ENCODE data around the gene GSAP.
"Not testable (repeated sequence)": the region's sequence is repeated elsewhere in the genome, so short reads cannot be mapped to it uniquely, and the experiment has no call there.

Gene GSAP, protein sequence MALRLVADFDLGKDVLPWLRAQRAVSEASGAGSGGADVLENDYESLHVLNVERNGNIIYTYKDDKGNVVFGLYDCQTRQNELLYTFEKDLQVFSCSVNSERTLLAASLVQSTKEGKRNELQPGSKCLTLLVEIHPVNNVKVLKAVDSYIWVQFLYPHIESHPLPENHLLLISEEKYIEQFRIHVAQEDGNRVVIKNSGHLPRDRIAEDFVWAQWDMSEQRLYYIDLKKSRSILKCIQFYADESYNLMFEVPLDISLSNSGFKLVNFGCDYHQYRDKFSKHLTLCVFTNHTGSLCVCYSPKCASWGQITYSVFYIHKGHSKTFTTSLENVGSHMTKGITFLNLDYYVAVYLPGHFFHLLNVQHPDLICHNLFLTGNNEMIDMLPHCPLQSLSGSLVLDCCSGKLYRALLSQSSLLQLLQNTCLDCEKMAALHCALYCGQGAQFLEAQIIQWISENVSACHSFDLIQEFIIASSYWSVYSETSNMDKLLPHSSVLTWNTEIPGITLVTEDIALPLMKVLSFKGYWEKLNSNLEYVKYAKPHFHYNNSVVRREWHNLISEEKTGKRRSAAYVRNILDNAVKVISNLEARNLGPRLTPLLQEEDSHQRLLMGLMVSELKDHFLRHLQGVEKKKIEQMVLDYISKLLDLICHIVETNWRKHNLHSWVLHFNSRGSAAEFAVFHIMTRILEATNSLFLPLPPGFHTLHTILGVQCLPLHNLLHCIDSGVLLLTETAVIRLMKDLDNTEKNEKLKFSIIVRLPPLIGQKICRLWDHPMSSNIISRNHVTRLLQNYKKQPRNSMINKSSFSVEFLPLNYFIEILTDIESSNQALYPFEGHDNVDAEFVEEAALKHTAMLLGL

DNA sequence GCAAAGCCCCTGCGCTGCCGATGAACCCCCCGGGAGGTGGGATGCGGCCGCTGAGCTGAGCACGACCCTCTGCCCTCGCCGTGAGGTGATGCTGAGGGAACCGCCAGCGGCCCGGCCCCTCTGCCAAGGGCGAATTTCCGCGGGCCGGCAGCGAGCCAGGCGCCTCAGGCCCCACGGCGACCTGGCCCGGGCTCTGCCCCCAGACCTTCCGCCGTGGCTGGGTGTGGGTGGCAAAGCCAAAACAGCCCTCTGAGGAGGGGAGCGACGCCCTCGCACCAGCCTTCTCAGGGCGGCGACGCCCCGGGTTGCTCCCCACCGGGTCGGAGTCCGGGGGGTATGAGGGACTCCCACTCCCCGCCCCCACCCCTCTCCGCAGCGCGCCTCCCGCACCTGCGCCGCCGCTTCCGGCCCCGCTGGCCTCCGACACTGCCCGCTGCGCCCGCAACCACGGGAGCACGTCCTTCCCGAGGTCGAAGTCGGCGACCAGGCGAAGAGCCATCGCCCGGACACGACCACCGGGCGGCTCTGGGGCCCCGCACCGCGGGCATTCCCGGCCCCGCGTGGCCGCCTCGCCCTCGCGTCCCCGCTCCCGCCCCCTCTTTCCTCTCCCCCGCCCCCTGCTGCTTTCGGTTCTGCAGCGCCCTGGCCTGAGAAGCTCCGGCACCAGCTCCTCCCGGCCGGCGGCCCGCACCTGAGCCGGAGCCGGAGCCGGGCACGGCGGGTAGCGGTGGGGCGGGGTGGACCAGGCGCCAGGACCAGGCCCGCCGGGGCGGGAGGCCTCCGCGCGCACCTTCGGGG lies at the start of gene GSAP:
GSAP (minus strand) TSS at position 527 of the 798 bp plus-strand sequence; CDS start at position 499, 28 bp downstream.
- peak; percentile 47 to 48 for DNase-seq

DNA sequence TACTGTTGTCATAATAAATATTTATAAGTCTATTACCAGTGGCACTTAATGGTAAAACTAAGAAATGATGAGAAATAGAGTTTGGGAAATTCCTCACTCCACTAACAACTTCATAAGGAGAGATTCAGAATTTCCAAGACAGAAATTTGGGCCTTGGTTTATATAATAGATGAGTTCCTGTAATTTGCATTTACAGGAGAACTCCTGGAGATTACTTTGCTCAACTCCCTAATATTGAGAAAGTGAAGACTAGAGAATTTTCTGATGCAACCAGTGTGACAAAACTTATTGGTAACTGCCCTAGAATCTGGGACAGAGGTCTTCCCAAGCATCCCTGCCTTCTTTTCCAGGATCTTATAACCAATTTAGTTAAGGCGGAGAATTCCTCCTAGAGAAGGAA lies 49.1 kb upstream of the GSAP start:
- DNase-seq = no peak

DNA sequence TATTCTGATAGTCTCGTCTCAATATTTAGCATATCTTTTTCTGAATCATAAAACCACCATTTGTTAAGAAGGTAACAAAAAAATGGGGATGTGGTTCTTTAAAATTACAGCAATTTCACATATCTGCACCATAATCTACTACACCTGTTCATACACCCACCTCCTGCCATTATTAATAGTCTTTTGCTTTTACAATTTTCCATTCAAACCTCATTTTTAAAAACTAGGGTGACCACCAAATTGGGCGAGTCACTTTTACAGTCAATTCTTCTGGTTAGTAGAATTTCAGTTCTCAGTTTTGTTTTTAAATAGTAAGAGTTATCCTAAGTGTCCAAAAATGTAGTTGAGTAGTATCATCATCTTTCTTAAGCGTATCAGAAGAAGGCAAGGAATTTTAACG lies 48.4 kb upstream of the GSAP start:
- no peak for DNase-seq

DNA sequence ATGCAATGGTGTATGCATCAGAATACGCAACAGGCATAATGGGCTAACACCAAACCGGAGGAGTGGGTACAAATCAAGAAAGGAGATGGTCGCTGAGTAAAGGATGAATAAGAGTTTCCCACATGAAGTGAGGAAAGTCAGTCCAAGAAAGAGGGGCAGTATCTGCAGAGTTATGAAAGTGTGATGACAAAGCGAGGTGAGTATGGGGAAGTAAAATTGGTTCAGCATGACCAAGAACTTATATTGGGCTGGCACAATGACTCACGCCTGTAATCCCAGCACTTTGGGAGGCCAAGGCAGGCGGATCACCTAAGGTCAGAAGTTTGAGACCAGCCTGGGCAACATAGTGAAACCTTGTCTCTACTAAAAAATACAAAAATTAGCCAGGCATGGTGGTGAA lies 47.5 kb upstream of the GSAP start:
- DNase-seq = peak in 1 of 2 donors; percentile 25

DNA sequence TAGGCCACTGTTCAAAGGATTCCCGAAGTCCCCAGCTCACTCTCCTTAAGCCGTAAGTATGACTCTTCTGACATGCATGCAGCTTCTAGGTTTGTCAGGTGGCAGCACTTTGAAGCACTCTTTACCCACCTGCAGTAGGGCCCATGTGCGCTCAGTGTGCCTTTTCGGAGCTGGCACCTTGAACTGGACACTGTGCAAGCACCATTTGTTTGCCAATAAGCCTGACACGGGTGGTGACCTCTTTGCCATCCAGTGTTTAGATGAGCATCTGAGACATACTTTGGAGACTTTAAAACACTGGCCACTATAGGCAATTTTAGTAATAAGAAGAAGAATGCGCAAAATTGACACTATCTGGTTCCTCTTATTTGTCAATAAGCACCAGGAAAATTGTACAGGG lies 45.7 kb upstream of the GSAP start:
- DNase-seq = no peak

DNA sequence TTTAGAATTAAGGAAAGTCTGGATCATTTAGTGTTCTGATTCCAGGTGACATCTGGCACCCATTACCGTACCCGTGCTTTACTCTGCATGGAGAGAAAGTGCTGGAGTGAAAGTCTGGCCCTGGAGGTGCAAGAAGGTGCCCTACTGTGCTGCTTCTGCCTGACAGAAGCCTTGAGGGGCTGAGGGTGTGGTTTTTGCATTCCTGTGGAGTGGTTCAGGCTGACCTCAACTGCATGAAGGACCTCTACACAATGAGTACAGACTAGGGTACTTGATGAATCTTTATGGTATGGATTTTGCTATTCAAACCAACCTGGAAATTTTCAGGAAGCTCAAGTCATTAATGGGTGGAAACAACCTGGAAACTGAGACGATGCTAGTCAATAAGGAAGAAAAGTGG lies 45.1 kb upstream of the GSAP start:
- no peak for DNase-seq

DNA sequence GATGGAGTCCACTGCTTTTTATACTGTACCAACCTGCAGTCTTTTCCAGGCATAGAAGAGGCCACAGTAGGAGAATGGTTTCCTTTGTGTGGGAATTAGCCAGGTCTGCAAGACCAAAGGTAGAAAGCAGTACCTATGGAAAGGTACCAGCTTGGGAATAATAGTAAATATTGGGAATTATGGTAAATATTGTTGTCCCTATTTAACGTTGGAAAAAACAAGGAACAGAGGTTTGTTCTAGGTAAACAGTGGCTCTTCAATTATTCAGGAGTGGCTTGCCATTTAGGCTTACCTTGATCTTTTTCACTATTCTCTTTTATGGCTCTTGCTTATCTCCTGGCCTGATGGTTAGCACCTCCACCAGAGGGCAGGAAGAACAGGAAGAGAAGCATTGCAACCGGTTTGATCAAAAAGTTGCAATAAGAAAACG lies 43.9 kb upstream of the GSAP start:
- DNase-seq = no peak

DNA sequence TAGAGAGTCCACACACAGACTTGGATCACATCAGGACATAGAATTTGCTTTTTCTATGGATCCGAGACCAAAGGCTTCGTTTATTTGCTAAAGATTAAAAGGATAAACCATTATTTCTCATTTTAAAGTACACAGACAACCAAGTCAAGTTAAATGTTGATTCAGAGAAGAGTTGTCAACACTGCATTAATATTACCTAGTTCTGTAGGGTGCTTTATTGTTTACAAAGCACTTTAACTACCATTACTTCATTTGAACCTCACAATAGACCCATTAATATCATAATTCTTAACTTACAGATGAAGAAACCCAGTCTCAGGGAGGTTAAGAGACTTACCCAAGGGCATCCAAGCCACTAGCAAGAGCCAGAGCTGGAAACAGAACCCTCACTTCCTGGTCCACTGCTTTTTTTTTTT lies 43.2 kb upstream of the GSAP start:
- no peak for DNase-seq

DNA sequence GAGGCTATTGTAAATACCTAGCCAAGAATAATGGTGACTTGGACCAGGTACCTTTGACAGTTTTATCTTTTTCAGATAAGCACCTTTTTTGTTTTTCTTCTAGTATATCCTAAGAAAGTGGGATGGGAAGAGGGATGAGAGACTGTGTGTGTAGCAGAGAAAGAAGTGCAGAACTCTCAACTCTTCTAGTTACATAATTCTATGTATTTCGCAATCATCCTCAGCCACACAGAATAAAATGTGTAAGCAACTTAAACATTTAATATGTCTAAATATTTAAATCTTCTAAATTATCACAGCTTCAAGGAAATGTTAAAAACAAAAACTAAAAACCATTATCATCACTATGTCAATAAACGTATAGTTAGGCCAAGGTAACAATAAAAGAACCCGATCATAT lies 42.6 kb upstream of the GSAP start:
- no peak for DNase-seq

DNA sequence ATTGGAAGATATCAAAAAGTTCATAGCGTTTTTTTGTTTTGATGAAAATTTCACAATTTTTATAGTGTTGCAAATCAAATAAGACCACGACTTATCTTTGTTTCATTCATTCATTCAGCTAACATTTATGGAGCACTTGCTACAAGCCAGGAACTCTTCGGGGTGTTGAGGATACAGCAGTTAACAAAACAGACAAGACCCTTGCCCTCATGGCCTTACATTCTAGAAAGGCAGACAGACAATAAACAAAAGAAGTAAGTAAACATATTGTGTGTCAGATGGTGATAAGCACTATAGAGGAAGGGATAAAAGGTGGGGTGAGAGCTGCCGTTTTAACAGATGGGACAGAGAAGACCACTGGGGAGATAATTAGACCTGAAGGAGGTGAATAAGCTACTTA lies 41.6 kb upstream of the GSAP start:
- DNase-seq = no peak

DNA sequence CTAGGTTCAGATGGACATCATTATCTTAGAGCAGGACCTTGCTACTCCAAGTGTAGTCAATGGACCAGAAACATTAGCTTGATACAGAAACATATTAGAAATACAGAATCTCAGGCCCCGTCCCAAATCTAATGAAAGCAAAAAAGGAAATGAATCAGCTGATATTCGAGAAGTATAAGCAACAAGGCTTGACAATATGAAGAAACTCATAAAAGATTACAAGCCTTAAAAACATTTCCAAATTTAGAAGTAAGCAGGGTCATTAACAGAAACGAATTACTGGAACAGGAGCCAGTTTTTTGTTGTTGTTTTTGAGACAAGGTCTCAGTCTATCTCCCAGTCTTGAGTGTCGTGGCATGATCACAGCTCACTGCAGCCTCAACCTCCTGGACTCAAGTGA lies 40.5 kb upstream of the GSAP start:
- DNase-seq = no peak

DNA sequence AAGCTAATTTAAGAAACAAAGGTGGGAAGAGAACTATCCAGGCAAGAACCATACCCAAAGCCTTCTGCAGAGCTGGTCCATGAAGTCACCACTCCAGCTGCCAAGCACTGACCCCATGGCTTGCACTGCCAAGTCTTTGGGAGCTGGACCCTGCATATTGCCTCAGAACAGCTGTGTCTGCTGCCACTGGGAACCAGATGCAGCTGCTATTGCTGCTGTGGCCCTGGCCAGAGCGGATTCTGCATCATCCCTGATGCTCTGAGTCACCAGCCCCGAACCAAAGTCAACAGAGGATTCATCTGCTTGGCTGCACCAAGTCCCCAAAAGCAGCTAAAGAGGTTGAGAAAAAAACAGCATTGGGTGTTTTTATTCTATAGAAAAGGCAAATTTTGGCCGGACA lies 39.2 kb upstream of the GSAP start:
- no peak for DNase-seq

DNA sequence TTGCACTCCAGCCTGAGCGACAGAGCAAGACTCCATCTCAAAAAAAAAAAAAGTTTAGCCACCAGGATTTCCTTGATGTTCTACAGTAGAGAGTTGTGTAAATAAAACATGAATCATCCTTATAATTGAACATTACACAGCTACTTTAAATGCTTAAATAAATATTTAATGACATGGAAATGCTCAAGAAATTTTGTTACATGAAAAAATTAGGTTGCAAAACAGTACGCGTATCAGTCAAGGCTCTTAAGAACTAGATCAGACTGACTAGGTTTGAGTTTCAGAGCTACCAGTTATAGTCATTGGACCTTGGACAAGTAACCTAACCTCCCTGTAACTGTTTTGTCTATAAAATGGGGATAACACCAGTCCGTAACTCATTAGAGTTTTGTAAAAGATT lies 38.7 kb upstream of the GSAP start:
- DNase-seq = no peak

DNA sequence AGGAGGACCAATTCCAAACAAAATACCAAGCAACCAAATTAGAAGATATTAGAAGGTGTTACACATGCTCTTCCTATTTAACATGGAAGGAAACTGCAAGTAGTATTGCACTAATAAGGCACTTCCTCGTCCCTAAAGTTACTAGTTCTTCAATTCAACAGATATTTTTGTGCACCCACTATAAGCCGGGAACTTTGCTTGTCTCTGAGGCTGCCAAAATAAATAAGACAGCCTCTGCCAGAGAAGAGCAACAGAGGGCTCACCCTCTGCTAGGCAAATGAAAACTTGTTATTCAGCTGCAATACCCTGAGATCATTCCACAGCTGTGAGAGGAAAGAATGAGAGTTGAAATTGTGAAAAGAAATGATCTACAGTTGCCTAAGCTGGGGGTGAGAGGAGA lies 37.4 kb upstream of the GSAP start:
- DNase-seq = no peak

DNA sequence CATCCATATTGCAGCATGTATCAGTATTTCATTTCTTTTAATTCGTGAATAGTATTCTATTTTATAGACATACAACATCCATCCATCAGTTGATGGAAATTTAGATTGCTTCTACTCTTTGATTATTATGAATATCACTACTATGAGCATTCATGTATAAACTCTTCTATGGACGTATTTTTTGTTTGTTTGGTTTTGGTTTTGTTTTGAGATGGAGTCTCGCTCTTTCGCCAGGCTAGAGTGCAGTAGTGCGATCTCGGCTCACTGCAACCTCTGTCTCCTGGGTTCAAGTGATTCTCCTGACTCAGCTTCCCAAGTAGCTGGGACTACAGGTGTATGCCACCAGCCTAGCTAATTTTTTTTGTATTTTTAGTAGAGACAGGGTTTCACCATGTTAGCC lies 35.8 kb upstream of the GSAP start:
- not testable (repeated sequence) for DNase-seq

DNA sequence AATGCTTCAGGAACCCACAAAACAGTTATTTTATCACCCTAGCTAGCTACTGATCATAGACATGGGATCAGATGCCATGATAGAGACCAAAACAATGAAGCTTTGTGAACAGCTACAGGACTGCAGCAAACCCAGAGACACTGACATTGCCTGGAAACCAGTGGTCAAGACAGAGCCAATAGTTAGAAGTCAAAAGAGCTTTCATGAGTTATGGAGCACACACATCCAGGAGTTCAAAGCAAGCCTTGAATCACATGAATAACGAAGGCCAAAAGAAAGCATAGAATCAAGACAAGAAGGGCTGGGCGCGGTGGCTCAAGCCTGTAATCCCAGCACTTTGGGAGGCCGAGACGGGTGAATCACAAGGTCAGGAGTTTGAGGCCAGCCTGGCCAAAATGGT lies 34.5 kb upstream of the GSAP start:
- DNase-seq = no peak

DNA sequence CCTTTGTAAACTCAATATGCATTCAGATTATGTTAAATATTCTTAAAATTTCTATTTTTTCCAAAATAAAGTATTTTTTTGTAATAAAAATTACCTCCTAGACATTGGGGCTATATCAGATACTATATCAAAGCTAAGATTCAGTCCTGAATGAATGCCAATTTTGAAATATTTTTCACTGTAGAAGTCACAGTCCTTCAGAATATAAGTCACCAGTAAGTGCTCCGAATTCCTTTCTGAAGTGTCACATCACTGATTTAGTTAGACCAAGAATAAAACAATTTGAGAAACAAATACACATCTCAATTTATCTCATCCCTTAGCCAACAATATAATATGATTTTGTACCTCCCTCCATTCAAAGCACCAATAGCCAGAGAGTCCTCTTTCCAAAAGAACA lies 33.9 kb upstream of the GSAP start:
- no peak for DNase-seq

DNA sequence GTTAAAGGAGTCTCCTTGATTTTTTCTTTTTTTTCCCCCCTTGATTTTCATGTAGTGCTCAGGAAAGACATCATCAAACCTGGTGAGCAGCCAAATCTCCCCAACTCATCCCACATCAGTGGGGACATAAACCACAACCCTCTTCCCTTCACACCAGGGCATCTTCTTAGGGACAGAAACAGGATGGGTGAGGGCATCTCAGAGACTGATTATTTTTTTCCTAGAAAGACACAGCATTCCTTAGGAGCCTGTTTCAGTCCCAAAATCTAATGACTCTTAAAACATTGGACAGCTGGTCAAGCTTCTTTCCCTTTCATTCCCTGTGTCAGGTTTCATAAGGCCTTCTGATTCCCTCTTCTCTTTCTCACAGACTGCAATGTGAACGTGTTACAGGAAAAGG lies 31.5 kb upstream of the GSAP start:
- no peak for DNase-seq

DNA sequence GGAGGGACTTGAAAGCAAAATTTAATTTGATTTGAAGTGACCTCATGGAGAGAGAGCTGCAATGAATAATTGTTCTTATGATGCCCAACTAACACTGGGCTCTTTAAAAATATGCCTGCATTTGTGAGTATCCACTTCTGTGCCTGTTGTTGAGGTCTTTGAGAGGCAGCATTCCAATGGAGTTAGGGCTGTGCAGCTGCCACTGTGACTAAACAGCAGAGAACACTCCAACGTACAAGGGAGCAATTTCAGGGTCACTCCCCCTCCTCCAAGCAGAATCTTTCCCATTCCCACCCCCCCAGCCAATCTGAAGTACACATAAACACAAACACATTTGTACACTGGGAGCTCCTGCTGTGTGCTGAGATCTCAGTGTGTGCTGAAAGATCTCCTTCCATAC lies 28.0 kb upstream of the GSAP start:
- DNase-seq = no peak

DNA sequence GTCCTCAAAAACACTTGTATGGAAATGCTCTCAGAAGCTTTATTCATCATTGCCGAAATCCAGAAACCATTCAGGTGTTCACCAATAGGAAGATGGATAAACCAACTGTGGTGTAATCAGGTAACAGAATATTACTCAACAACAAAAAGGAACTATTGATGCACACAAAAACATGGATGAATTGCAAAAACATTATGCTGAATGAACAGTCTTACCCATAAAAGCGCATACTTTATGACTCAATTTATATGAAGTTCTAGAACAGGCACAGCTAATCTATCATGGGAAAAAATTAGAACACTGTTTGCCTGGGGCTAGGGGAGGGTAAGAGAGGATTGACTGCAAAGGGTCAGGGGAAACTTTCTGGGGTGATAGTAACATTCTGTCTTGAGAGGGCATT lies 26.9 kb upstream of the GSAP start:
- DNase-seq = no peak

DNA sequence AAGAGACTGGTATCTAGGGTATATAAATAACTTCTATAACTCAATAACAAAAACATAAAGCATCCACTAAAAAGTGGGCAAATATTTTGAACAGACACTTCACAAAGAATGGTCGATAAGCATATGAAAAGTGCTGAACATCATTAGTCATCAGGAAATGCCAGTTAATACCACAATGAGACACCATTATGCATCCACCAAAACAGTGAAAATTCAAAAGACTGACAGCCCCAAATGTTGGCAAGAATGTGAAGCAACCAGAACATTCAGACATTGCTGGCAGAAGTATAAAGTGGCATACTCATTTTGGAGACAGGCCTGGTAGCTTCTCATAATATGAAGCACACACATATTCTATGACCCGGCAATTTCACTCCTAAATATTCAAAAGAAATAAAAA lies 26.5 kb upstream of the GSAP start:
- DNase-seq = no peak

DNA sequence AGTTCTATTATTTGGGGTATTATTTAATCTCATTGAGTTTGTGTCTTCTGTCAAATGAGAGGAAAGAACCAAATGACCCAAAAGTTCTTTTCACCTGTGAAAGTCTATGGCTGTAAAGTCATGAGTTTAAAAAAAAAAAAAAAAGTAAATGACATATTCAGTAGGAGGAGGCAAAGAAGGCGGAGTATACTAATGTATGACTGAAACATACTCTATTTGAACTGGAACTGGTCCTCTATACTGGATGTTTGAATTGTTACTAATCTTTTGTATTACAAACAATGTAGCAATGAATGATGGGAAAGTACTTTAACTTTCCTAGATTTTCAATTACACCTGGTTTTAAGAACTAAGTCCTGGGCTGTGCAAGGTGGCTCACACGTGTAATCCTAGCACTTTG lies 24.9 kb upstream of the GSAP start:
- DNase-seq = no peak

DNA sequence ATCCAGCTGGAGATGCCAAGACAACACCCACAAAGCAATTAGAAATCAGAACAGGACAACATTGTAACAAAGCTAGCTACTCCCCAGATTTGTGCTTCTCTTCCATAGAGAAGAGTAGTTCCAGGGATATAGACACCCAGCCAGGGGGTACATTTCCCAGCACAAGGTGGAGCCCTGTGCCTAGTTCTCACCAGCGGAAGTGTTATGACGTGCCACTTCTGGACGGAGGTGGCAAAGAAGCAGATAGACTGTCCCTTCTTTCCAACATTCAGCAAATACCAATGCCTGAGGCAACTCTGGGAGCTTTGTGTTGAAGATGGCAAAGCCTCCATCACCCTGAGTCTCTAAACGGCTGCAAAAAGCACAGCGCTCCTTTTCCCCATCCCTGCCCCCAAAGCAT lies 23.4 kb upstream of the GSAP start:
- DNase-seq = no peak

Data from stimulated activated CD4-positive, alpha-beta T cell treated with anti-CD3 and anti-CD28 coated beads, Interleukin-2, amount 100 ng/mL, for 24 hours (primary cell).